Hepatocyte (in vitro differentiated cells): ENCODE data around the gene METTL23.

Experiments
- CTCF ChIP-seq: fragments of 200-600 bp; sonication (generic); IDR thresholded peaks from 2 replicates; pipeline ENCODE4 v1.5.1; 2016; ENCODE audit warnings: antibody characterized with exemption, mild to moderate bottlenecking; ENCODE audit not compliant: poor library complexity
- EZH2phosphoT487 ChIP-seq: fragments of 200-600 bp; sonication (generic); IDR thresholded peaks from one replicate; pipeline ENCODE4 v1.6.1; 2018; ENCODE audit warnings: antibody characterized with exemption, mild to moderate bottlenecking, low read depth, moderate library complexity; ENCODE audit not compliant: unreplicated experiment, severe bottlenecking

DNA sequence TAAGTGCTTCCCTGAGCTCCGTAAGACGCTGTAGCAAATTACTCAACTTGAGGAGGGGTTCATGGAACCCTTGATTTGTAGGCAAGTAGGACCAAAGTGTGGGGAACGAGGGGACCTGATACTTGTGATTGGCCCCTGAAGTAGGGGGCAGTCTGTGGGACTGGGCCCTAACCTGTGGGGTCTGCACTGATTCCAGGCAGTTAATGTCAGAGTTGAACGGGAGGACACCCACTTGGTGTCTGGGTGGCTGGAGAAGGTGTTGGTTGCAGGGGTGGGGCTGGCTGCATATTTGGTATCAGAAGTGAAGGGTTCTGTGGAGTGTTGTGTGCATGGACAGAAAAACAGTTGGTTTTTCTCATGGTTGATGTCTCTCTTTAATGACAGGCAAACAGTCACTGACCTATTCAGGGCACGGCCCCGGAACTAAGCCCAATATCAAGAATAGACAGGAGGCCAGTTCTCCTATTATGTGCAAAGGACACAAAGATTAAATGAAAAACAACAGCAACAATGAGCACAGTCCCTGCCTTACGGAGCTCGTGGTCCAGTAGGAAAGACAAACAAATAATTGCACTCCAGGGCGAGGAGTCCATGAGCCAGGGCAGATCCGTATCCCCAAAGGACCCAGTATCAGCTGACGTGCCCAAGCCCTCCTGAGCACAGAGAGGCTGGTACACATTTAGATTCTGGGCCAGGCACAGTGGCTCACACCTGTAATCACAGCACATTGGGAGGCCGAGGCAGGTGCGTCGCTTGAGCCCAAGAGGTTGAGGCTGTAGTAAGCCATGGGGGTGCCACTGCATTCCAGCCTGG is 35.1 kb upstream of the METTL23 start:
- TF ChIP-seq CTCF (no peak), EZH2phosphoT487 (no peak)
